ENCODE results near the gene ADIPOR1. TPM values are rescaled to one million over a fixed set of nuclear protein-coding genes. Genes with fewer than 3 reads are reported as not detected.

ADIPOR1 gene
- polyA plus RNA-seq, 2 of the 4 experiments (the other 2 are of a cell fraction): 56.4 to 131 TPM

- no peak for TF ChIP-seq NFE2L2 (conservative IDR thresholded peaks at IDR 0.05; ENCODE audit: low read length)
- no peak for TF ChIP-seq HDAC2 (IDR thresholded peaks at IDR 0.05)
- peak; percentile 96 for TF ChIP-seq BCL3 (IDR thresholded peaks at IDR 0.05)
- TF ChIP-seq ZNF302 (CRISPR knock-in tag; IDR thresholded peaks at IDR 0.05): no peak
- TF ChIP-seq CTCF (IDR thresholded peaks at IDR 0.05): peak; percentile 68
- TF ChIP-seq, protein P1, sequence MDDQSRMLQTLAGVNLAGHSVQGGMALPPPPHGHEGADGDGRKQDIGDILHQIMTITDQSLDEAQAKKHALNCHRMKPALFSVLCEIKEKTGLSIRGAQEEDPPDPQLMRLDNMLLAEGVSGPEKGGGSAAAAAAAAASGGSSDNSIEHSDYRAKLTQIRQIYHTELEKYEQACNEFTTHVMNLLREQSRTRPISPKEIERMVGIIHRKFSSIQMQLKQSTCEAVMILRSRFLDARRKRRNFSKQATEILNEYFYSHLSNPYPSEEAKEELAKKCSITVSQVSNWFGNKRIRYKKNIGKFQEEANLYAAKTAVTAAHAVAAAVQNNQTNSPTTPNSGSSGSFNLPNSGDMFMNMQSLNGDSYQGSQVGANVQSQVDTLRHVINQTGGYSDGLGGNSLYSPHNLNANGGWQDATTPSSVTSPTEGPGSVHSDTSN (IDR thresholded peaks at IDR 0.05): no peak
- TF ChIP-seq EHF (CRISPR knock-in tag; IDR thresholded peaks at IDR 0.05): peak; percentile 39; the same call in 1 of the 2 replicates
- no peak for TF ChIP-seq MAFK (IDR thresholded peaks at IDR 0.05; ENCODE audit: partially characterized antibody)
- TF ChIP-seq ESRRA (IDR thresholded peaks at IDR 0.05; ENCODE audit: borderline replicate concordance, low read length): 0 out of 2 replicates have a peak, but pooled peaks have one; percentile 12
- TF ChIP-seq BHLHE40 (IDR thresholded peaks at IDR 0.05; ENCODE audit: low read depth, low read length): peak; percentile 93
- peak; percentile 79; the same call in 1 of the 2 replicates for TF ChIP-seq MAZ (IDR thresholded peaks at IDR 0.05; ENCODE audit: borderline replicate concordance, low read depth, low read length)
- TF ChIP-seq CBX8 (IDR thresholded peaks at IDR 0.05): no peak
- no peak for TF ChIP-seq POLR2AphosphoS2 (conservative IDR thresholded peaks at IDR 0.05; ENCODE audit: low read length)
- TF ChIP-seq NPAS2 (CRISPR knock-in tag; IDR thresholded peaks at IDR 0.05; ENCODE audit: borderline replicate concordance): peak; percentile 60
- TF ChIP-seq PHF8 (IDR thresholded peaks at IDR 0.05; ENCODE audit: borderline replicate concordance, low read depth): peak; percentile 99
- TF ChIP-seq E2F6 (IDR thresholded peaks at IDR 0.05; ENCODE audit: borderline replicate concordance, low read depth): no peak
- peak; percentile 91 for TF ChIP-seq POLR2A (IDR thresholded peaks at IDR 0.05; ENCODE audit: low read length)
- peak; percentile 57 for TF ChIP-seq SMC3 (IDR thresholded peaks at IDR 0.05)
- TF ChIP-seq EHMT2 (IDR thresholded peaks at IDR 0.05; ENCODE audit: low read depth): no peak
- TF ChIP-seq FOSL2 (IDR thresholded peaks at IDR 0.05): no peak
- peak; percentile 88 for TF ChIP-seq FOSL2 (CRISPR knock-in tag; IDR thresholded peaks at IDR 0.05)
- peak; percentile 7; the same call in 1 of the 2 replicates for TF ChIP-seq MYC (IDR thresholded peaks at IDR 0.05; ENCODE audit: borderline replicate concordance, low read length)
- no peak for TF ChIP-seq CBX2 (IDR thresholded peaks at IDR 0.05; ENCODE audit: borderline replicate concordance, low read depth)
- 0 out of 2 replicates have a peak, but pooled peaks have one; percentile 17 for TF ChIP-seq TFCP2L1 (CRISPR knock-in tag; IDR thresholded peaks at IDR 0.05)
- TF ChIP-seq HOXB5 (CRISPR knock-in tag; IDR thresholded peaks at IDR 0.05): peak; percentile 83
- no peak for TF ChIP-seq CHD2 (IDR thresholded peaks at IDR 0.05; ENCODE audit: low read length, partially characterized antibody)
- no peak for TF ChIP-seq ZSCAN20 (CRISPR knock-in tag; IDR thresholded peaks at IDR 0.05)
- TF ChIP-seq, protein P2, sequence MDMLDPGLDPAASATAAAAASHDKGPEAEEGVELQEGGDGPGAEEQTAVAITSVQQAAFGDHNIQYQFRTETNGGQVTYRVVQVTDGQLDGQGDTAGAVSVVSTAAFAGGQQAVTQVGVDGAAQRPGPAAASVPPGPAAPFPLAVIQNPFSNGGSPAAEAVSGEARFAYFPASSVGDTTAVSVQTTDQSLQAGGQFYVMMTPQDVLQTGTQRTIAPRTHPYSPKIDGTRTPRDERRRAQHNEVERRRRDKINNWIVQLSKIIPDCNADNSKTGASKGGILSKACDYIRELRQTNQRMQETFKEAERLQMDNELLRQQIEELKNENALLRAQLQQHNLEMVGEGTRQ (IDR thresholded peaks at IDR 0.05): peak; percentile 100
Observed at GRCh38 chr1:202926581-202927491, 31.3 kb downstream of the ADIPOR1 start, which contains the start of gene KLHL12 (continued).
